T-cell (primary cell): ENCODE results near the gene MSH3. TPM values are rescaled to one million over a fixed set of nuclear protein-coding genes. Genes with fewer than 3 reads are reported as not detected.

Experiments
- ATAC-seq, 4 experiments: fragments of 200-7000 bp in 3 of 4; fragments of 150-1000 bp in 1 of 4; cut with Tn5 transposase; replicated peaks in 1 of 4; 1 replicate in 3 of 4; 2 replicates in 1 of 4; pipeline ENCODE4 v1.10.0; 2021; ENCODE audit warnings: moderate library complexity in 3 of 4, mild to moderate bottlenecking in 2 of 4, moderate number of reproducible peaks in 1 of 4
- CTCF ChIA-PET, 2 donors: fragments of 300-600 bp; sonication (Branson Sonifier 250); formaldehyde crosslinking; loops; one replicate each; lab custom pipeline; 2022; ENCODE audit warnings: antibody characterized with exemption in 2 of 2; lab: Charles Lee
- POLR2A ChIA-PET, 2 donors: fragments of 300-600 bp; sonication (Branson Sonifier 250); formaldehyde crosslinking; loops; one replicate each; lab custom pipeline; 2022; ENCODE audit warnings: antibody characterized with exemption in 2 of 2; lab: Charles Lee
- DNase-seq, 35 experiments: peaks; one replicate each; pipeline versions ENCODE4 v3.0.0 to v3.0.0-alpha.2; 2013 to 2023
- H3K27ac ChIP-seq: one replicate; pipeline ENCODE4 v1.5.1; 2013; ENCODE audit warnings: low read length
- H3K27me3 ChIP-seq, 2 experiments: replicated peaks in 1 of 2; 1 replicate in 1 of 2; 2 replicates in 1 of 2; pipeline versions ENCODE4 v1.6.1 to v1.7.0; 2013; ENCODE audit warnings: low read length in 1 of 2, mixed read lengths in 1 of 2; ENCODE audit not compliant: control insufficient read depth in 2 of 2, insufficient read depth in 2 of 2; ENCODE audit errors: extremely low read depth in 1 of 2
- H3K36me3 ChIP-seq, 2 donors: 1 replicate in 1 of 2; 2 replicates in 1 of 2; pipeline versions ENCODE4 v1.6.1 to v1.7.0; 2013; ENCODE audit warnings: low read length in 1 of 2; ENCODE audit not compliant: control insufficient read depth in 2 of 2, insufficient read depth in 1 of 2; ENCODE audit errors: extremely low read depth in 1 of 2
- H3K4me1 ChIP-seq, 2 experiments: 1 replicate in 1 of 2; 2 replicates in 1 of 2; pipeline versions ENCODE4 v1.6.1 to v1.7.0; 2013; ENCODE audit warnings: low read length in 2 of 2, mixed read lengths in 1 of 2; ENCODE audit not compliant: insufficient read depth in 2 of 2, control insufficient read depth in 1 of 2; ENCODE audit errors: extremely low read depth in 1 of 2
- H3K4me3 ChIP-seq, 2 donors: 1 replicate in 1 of 2; 2 replicates in 1 of 2; pipeline versions ENCODE4 v1.5.1 to v1.7.0; 2013; ENCODE audit warnings: mild to moderate bottlenecking in 2 of 2, low read length in 1 of 2, moderate library complexity in 1 of 2; ENCODE audit not compliant: control insufficient read depth in 1 of 2; ENCODE audit errors: extremely low read depth in 1 of 2
- H3K9me3 ChIP-seq: 2 replicates; pipeline ENCODE4 v1.7.0; 2013
- H3K27ac Mint-ChIP-seq, 2 donors: one replicate each; pipeline ENCODE4 v1.8.0; 2020 to 2021; ENCODE audit warnings: mild to moderate bottlenecking in 2 of 2, mixed read lengths in 2 of 2
- H3K27me3 Mint-ChIP-seq, 2 donors: one replicate each; pipeline ENCODE4 v1.8.0; 2021 to 2022; ENCODE audit warnings: mixed read lengths in 2 of 2
- H3K36me3 Mint-ChIP-seq: one replicate; pipeline ENCODE4 v1.8.0; 2021; ENCODE audit warnings: mixed read lengths
- H3K4me1 Mint-ChIP-seq, 3 donors: one replicate each; pipeline ENCODE4 v1.8.0; 2020 to 2022; ENCODE audit warnings: mixed read lengths in 3 of 3, mild to moderate bottlenecking in 1 of 3
- H3K4me3 Mint-ChIP-seq, 3 donors: one replicate each; pipeline ENCODE4 v1.8.0; 2020 to 2022; ENCODE audit warnings: mild to moderate bottlenecking in 3 of 3, mixed read lengths in 3 of 3, moderate library complexity in 3 of 3
- H3K9me3 Mint-ChIP-seq, 3 donors: one replicate each; pipeline ENCODE4 v1.8.0; 2020 to 2022; ENCODE audit warnings: mixed read lengths in 3 of 3
- WGBS: methylation state at CpG from one replicate; pipeline ENCODE4 v1.1.5; 2013; ENCODE audit warnings: missing lambda C conversion rate; ENCODE audit not compliant: insufficient coverage; 5-methylcytosine and 5-hydroxymethylcytosine counted together
- total RNA-seq, 35 experiments: library from RNA in 6 of 35; stranded (reverse) in 6 of 35; fragments of 120-200 nt in 1 of 35; gene quantifications; one replicate each; pipeline versions ENCODE4 v1.2.1 to v1.2.4 and lab custom pipeline; 2013 to 2026

The MSH3 gene
- total RNA-seq, 5 donors from 2014 or later (not counting 1 experiment from before 2014, with no cell fraction given): 10.8 to 20.8 (median 16.3) TPM

- ATAC-seq: no peak
- ChIA-PET CTCF (no interaction called here), POLR2A (no interaction called here)
These were observed 265.9 kb downstream of the MSH3 start for GRCh38 chr5:80920333-80920732.

GRCh38 chr5:80921026-80921425, 266.6 kb downstream of the MSH3 start:
- H3K27ac ChIP-seq: no peak overlapping the region
- H3K9me3 Mint-ChIP-seq: no peaks in the 10 kb centered on the region
- DNase-seq (no peak), ATAC-seq (no peak)
- no peaks in the 10 kb centered on the region for H3K9me3 ChIP-seq
- no peak overlapping the region for H3K4me3 Mint-ChIP-seq
- peaks cover 3 to 11% (median 8%) of the 10 kb centered on the region in 3 donors for H3K4me1 Mint-ChIP-seq
- H3K36me3 Mint-ChIP-seq: no peaks in the 10 kb centered on the region
- no peak overlapping the region for H3K27ac Mint-ChIP-seq
- no peak overlapping the region for H3K4me3 ChIP-seq
- CTCF ChIA-PET: interaction anchor here in 1 of 2 donors (0.8 kb wide), 1 partner anchor 845 kb away, joined by 4 read pairs; no protein-coding TSS in a partner anchor
- no peaks in the 10 kb centered on the region for H3K36me3 ChIP-seq
- POLR2A ChIA-PET: no interaction called here
- H3K4me1 ChIP-seq: peaks cover 0 to 2% of the 10 kb centered on the region in 2 experiments
- H3K27me3 Mint-ChIP-seq: no peaks in the 10 kb centered on the region
- no peaks in the 10 kb centered on the region for H3K27me3 ChIP-seq

More at GRCh38 chr5:80920333-80920732, 265.9 kb downstream of the MSH3 start:
- H3K9me3 ChIP-seq: no peaks in the 10 kb centered on the region
- Mint-ChIP-seq H3K4me3 (no peak overlapping the region), H3K36me3 (no peaks in the 10 kb centered on the region), H3K27me3 (no peaks in the 10 kb centered on the region), H3K27ac (no peak overlapping the region), H3K9me3 (no peaks in the 10 kb centered on the region), H3K4me1 (peaks cover 3 to 11% (median 8%) of the 10 kb centered on the region in 3 donors)
- H3K27me3 ChIP-seq: no peaks in the 10 kb centered on the region
- H3K4me3 ChIP-seq: no peak overlapping the region
- no peak overlapping the region for H3K27ac ChIP-seq
- no peak for DNase-seq
- H3K36me3 ChIP-seq: no peaks in the 10 kb centered on the region
- peaks cover 0 to 2% of the 10 kb centered on the region in 2 experiments for H3K4me1 ChIP-seq

- Mint-ChIP-seq H3K27me3 (no peaks in the 10 kb centered on the region), H3K4me1 (peaks cover 5 to 13% (median 10%) of the 10 kb centered on the region in 3 donors), H3K9me3 (no peaks in the 10 kb centered on the region), H3K27ac (no peak overlapping the region), H3K4me3 (no peak overlapping the region), H3K36me3 (no peaks in the 10 kb centered on the region)
- WGBS: no CpG with 5 or more reads among the region's 1 CpG
- no peak overlapping the region for H3K4me3 ChIP-seq
- no peak overlapping the region for H3K27ac ChIP-seq
- no peaks in the 10 kb centered on the region for H3K27me3 ChIP-seq
- ChIA-PET POLR2A (no interaction called here), CTCF (no interaction called here)
- no peaks in the 10 kb centered on the region for H3K9me3 ChIP-seq
- H3K4me1 ChIP-seq: no peaks in the 10 kb centered on the region
- DNase-seq (no peak), ATAC-seq (no peak)
- H3K36me3 ChIP-seq: no peaks in the 10 kb centered on the region
These were observed 271.5 kb downstream of the MSH3 start for GRCh38 chr5:80925931-80926330.

Other genes starting within 250 kb of the MSH3 start
- gene ZFYVE16, start 246.6 kb upstream of the MSH3 start, total RNA-seq: 10 to 100 TPM; 14.6 to 17.9 (median 17.0) TPM
- under 1 TPM in 4 of 5 donors, not detected in 1; 0.30 to 0.53 (median 0.44) TPM for gene FAM151B, start 166.6 kb upstream of the MSH3 start, total RNA-seq
- not detected for gene ANKRD34B, start 84.4 kb upstream of the MSH3 start, total RNA-seq
- gene DHFR, start 331 bp downstream of the MSH3 start, total RNA-seq: 10 to 100 TPM in 3 of 5 donors, 1 to 10 TPM in 2; 8.9 to 15.3 (median 13.4) TPM